GM21367 (cell line): Measurements from ENCODE around the gene RNF148.

Source experiments
- ATAC-seq: cut with Tn5 transposase; IDR thresholded peaks from one replicate; pipeline ENCODE4 v1.9.1; 2021; ENCODE audit not compliant: unreplicated experiment

The RNF148 gene

GRCh38 chr7:122702872-122703510, at the start of gene RNF148:
RNF148 (minus strand) TSS chr7:122702922; CDS start chr7:122702750, 172 bp downstream.
- ATAC-seq, result no peak

- ATAC-seq, result no peak
These were observed 47.7 kb upstream of the RNF148 start for GRCh38 chr7:122750389-122750788.

- ATAC-seq, result no peak
These were observed 45.5 kb upstream of the RNF148 start for GRCh38 chr7:122748195-122748594.

GRCh38 chr7:122746948-122747347, 44.2 kb upstream of the RNF148 start:
- no peak for ATAC-seq

- no peak for ATAC-seq
These were observed 40.5 kb upstream of the RNF148 start for GRCh38 chr7:122743211-122743610.

- ATAC-seq, result no peak
These were observed 36.2 kb upstream of the RNF148 start for GRCh38 chr7:122738947-122739346.

- ATAC-seq, result no peak
These were observed 33.5 kb upstream of the RNF148 start for GRCh38 chr7:122736183-122736582.

- no peak for ATAC-seq
These were observed 25.0 kb upstream of the RNF148 start for GRCh38 chr7:122727759-122728158.

GRCh38 chr7:122727354-122727753, 24.6 kb upstream of the RNF148 start:
- no peak for ATAC-seq

GRCh38 chr7:122726881-122727280, 24.2 kb upstream of the RNF148 start:
- ATAC-seq, result no peak

GRCh38 chr7:122724366-122724765, 21.6 kb upstream of the RNF148 start:
- ATAC-seq, result no peak

- no peak for ATAC-seq
These were observed 16.4 kb upstream of the RNF148 start for GRCh38 chr7:122719010-122719578.

- no peak for ATAC-seq
These were observed 14.8 kb upstream of the RNF148 start for GRCh38 chr7:122717356-122718089.

GRCh38 chr7:122715183-122715582, 12.5 kb upstream of the RNF148 start:
- ATAC-seq, result no peak

GRCh38 chr7:122710916-122711315, 8.2 kb upstream of the RNF148 start:
- no peak for ATAC-seq

- no peak for ATAC-seq
These were observed 7.4 kb upstream of the RNF148 start for GRCh38 chr7:122709930-122710646.

GRCh38 chr7:122706836-122707235, 4.1 kb upstream of the RNF148 start:
- no peak for ATAC-seq

GRCh38 chr7:122699017-122699416, 3.7 kb downstream of the RNF148 start, which contains the start of gene RNF133:
RNF133 (minus strand) TSS chr7:122699117; CDS start chr7:122698918, 199 bp downstream.
- ATAC-seq, result no peak

- no peak for ATAC-seq
These were observed 6.9 kb downstream of the RNF148 start for GRCh38 chr7:122695816-122696215.

- ATAC-seq, result no peak
These were observed 8.0 kb downstream of the RNF148 start for GRCh38 chr7:122694697-122695096.

GRCh38 chr7:122692769-122693309, 9.9 kb downstream of the RNF148 start:
- no peak for ATAC-seq
